ENCODE measurements around the gene DMWD. TPM values are rescaled to one million over a fixed set of nuclear protein-coding genes. Genes with fewer than 3 reads are reported as not detected.

Gene DMWD, protein sequence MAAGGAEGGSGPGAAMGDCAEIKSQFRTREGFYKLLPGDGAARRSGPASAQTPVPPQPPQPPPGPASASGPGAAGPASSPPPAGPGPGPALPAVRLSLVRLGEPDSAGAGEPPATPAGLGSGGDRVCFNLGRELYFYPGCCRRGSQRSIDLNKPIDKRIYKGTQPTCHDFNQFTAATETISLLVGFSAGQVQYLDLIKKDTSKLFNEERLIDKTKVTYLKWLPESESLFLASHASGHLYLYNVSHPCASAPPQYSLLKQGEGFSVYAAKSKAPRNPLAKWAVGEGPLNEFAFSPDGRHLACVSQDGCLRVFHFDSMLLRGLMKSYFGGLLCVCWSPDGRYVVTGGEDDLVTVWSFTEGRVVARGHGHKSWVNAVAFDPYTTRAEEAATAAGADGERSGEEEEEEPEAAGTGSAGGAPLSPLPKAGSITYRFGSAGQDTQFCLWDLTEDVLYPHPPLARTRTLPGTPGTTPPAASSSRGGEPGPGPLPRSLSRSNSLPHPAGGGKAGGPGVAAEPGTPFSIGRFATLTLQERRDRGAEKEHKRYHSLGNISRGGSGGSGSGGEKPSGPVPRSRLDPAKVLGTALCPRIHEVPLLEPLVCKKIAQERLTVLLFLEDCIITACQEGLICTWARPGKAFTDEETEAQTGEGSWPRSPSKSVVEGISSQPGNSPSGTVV
- 8.3 TPM for total RNA-seq

DNA sequence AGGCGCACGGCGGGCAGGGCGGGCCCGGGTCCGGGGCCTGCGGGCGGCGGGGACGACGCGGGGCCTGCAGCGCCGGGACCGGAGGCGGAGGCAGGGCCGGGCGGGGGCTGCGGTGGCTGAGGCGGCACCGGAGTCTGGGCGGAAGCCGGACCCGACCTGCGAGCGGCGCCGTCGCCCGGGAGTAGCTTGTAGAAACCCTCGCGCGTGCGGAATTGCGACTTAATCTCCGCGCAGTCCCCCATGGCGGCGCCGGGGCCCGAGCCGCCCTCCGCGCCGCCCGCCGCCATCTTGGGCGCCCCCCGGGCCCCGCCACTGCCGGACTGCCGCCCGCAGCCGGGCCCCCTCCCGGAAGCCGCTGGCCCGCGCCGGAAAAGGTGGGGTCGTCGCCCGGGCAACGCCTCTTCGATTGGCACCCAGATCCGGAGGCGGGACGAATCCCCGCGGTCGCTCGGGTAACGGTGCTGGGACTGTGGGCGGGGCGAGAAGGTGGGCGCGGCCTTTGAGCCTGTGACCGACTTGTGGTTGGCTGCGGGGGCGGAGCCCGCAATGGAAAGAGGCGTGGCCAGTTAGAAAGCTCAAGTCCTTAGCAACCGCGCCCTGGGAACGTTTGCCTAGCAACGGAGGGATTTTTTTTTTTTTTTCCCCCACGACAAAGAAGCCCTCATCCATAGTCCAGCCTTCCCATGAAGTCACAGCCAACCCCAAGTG lies at the start of gene DMWD:
Gene DMWD, minus strand, starts transcription at position 376 of the 708 bp plus-strand sequence. Its CDS starts 89 bp downstream, at position 287.
- DNase-seq (ENCODE audit: low read depth in 2 of 3, low spot score in 2 of 3) = peak; percentile 95 to 98 (median 97)

DNA sequence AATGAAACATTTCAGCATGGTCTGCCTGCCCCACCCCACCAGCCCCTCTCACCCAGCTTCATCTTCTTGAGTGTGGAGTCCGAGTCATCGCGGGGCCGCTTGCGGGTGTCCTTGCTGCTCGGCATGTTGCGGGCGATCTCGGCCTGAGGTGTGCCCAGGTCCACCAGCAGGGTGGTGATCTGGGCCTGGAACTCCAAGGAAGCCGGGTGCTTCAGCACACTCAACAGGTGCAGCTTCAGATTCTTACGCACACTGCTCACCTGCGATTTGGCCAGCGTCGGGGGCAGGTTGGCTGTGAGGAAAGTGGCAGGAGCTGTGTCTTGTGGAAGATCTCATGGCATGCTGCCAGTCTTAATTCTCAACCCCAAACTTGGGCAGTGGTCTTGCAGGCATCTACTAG lies 49.6 kb upstream of the DMWD start:
- DNase-seq (ENCODE audit: low read depth in 2 of 3, low spot score in 2 of 3) = no peak

DNA sequence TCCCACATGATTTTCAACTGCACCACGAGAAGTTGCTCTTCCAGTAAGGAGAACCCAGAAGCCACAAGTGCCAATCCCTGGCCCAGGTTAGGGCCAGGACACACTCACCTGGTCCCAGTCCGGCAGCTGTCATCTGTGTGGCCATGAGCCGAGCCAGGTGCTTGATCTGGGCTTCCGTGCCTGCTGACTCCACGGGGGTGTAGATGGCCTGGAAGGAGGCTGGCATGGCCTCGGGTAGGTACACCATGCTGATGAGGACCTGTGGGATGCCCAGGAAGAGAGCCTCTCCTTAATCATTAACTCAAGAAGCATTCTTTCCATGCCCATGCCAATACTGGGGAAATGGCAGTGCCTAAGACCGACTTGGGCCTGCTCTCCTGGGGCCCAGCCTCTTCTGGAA lies 42.3 kb upstream of the DMWD start:
- DNase-seq (ENCODE audit: low read depth in 2 of 3, low spot score in 2 of 3) = no peak

DNA sequence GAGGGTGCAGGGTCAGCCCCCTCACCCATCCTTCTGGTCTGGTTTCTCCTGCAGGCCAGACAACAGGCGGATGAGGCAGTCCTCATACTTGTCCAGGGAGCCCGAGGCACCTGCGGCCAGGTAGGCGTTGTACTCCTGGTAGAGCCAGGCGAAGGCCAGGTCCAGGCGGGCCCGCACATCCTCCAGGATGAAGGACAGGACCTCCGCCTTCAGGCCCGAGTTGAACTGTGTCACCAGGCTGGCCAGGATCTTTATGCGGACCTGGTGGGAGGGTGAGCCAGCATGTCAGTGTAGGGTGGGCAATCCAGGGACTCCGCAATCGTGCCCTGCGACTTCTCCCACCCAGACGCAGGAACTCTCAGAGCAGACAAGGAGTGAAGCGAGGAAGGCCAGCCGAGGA lies 36.3 kb upstream of the DMWD start:
- no peak for DNase-seq (ENCODE audit: low read depth in 2 of 3, low spot score in 2 of 3)

DNA sequence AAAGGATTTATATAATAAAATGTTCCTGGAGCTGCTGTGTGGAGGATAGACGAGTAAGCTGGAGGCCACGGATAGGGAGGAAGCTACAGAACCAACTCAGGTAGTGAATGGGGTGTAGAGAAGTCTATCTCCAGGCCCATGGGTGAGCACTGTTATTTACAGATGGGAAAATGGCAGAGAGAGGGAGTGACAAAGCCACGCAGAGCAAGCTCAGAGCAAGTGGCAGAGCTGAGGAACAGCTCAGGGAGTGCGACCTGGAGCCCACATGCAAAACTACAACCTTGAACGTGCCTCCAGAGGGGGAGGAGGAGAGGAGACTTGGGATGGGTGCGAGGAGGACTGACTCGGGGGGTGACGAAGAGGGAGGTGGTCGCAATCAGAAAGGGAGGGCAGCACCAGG lies 35.9 kb upstream of the DMWD start:
- DNase-seq (ENCODE audit: low read depth in 2 of 3, low spot score in 2 of 3) = no peak

GRCh38 chr19:45827459-45828093 lies 34.9 kb upstream of the DMWD start:
- DNase-seq (ENCODE audit: low read depth in 2 of 3, low spot score in 2 of 3) = no peak

DNA sequence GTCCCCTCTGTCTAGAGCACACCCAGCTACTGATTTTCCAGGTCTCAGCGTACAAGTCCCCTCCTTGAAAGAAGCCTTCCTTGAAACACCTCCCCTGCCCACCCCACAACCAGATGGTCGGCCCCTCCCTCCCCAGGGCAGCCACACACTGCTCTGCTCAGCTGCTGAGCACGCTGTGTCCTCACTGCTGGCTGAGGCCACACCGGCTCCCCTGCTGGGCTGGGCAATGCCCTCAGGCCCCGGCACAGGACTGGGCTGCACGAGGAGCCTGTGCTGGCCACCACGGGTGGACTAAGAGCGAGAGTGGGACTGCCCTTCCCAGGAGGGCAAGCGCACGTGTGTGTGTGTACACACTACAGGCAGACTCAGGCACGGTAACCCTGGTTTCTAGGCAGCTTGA lies 34.3 kb upstream of the DMWD start:
- no peak for DNase-seq (ENCODE audit: low read depth in 2 of 3, low spot score in 2 of 3)

DNA sequence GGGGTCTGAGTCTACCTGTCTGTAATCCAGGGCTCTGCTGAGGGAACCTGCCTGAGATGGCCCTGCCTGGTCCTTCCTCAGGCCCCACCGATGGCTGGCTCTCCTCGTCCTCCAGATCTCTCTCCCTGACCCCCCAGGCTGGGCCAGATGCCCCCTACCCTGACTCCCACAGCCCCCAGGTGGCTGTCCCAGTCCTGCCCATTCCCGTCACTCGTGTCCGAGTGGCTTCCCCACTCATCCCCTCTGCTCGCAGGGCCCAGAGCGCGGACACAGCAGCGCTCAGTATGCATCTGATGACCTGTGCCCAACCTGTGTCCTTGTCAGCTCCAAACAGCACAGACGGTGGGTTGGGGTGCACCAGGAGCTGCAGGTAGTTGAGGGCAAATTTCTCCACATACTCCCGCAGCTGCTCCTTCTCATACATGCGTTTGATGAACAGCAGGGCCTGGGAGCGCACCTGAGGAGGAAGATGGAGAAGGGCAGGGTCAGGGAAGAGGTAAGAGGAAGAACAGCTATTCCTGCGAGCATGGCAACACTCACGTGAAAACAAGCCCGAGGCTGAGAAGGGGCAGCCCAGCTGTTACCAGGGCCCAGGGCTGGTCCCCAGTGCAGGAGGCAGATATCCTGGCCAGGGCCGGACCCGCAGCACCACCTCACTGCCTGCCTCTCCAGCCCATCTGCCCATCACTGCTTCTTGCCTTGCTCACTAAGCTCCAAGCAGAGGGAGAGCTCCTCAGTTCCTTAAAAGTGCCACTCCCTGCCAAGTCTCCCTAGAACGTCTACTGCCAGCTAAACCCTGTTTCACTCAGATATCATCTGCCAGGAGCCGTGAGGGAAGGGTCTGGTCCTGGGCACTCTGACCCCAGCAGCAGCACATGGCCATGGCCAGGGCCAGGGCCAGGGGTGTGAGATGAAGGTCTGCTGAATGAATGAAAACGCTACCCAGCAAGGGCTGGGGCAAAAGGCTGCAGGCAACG lies 33.6 kb upstream of the DMWD start:
- DNase-seq (ENCODE audit: low read depth in 2 of 3, low spot score in 2 of 3) = no peak

DNA sequence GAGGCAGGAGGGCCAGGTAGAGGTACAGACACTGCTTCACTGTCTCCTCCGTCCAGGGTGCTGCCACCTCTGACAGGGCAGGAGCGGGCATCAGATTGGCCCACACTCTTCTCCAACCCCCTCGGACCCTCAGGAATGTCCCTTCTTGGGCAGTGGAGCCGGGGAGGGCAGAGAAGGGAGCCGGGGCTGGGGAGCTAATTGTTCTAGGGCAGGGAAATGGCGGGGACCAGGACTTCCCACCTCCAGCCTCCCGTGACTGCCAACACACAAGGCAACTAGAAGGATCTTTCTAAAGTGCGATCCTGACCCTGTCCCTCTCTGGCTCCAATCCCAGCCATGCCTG lies 32.6 kb upstream of the DMWD start:
- no peak for DNase-seq (ENCODE audit: low read depth in 2 of 3, low spot score in 2 of 3)

GRCh38 chr19:45824531-45825262 lies 32.1 kb upstream of the DMWD start:
- no peak for DNase-seq (ENCODE audit: low read depth in 2 of 3, low spot score in 2 of 3)

- no peak for DNase-seq (ENCODE audit: low read depth in 2 of 3, low spot score in 2 of 3)
Measured at GRCh38 chr19:45824041-45824471, 31.4 kb upstream of the DMWD start.

DNA sequence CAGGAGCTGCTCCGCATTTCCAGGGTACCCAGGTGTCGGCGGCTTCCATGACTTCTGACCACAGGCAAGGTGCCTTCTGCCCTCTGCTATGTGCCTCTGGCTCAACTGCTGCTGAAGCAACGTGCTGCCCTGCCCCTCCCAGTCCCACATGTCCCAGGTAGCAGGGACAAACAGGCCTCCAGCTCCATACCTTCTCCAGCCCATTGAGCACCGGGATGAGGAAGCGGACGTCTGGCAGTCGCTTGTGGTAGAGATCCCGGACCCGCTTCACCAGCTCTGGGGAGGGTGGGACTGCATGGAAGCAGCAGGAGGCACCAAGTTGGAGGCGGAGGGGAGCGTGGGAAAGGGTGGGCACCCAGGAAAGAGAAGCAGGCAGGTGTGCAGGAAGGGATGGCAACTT lies 30.5 kb upstream of the DMWD start:
- no peak for DNase-seq (ENCODE audit: low read depth in 2 of 3, low spot score in 2 of 3)

GRCh38 chr19:45822716-45823115 lies 30.1 kb upstream of the DMWD start:
- DNase-seq (ENCODE audit: low read depth in 2 of 3, low spot score in 2 of 3) = no peak

DNA sequence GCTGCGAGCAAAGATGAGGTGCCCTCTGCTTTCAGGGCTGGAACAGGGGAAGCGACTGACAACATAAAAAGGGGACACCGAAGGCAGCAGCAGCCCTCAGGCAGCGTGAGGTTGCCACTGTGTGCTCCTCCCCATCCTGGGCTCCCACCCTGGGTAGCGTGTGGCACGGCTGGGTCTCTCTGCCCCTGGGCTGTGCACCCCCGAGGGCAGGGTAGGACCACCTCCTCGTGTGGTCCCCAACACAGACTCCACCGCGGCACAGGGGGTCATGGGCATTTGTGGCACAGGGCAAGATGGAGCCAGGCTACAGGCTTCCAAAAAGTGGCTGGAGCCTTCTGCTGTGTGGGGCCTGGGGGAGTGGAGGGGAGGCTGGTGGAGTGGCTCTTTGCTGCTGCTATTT lies 28.9 kb upstream of the DMWD start:
- no peak for DNase-seq (ENCODE audit: low read depth in 2 of 3, low spot score in 2 of 3)

- DNase-seq (ENCODE audit: low read depth in 2 of 3, low spot score in 2 of 3) = no peak
Measured at GRCh38 chr19:45821103-45821521, 28.5 kb upstream of the DMWD start.

DNA sequence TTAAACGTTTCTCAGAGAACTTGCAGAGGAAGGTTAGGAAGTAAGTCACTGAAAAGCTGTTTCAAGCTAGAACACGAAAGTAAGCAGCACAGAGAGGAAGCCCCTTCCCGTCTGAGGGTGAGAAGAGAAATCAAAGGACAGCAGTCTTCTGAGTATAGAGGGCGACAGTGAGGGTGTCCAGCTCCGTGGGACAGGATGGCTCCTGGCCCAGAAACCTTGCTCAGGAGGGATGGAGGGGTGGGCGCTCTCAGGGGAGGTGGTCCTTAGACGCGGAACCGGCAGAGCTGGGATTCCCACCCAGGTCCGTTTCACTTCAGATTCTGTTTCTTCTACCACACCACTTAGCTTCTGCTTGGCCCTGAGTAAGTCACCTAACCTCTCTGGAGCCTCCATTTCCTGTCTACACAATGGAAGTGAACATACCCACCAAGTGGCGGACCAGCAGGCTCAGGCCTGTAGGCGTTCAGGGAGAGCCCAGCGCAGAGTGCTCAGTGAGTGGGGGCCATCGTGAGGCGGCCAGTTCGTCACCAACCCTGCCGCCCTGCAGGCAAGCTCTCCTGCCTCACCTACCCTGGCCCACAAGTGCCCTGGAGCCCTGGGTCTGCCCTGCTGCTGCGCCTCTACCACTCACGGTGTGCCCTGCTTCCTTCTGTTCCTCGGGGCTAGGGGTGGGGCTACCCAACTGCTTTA lies 27.9 kb upstream of the DMWD start:
- DNase-seq (ENCODE audit: low read depth in 2 of 3, low spot score in 2 of 3) = no peak

DNA sequence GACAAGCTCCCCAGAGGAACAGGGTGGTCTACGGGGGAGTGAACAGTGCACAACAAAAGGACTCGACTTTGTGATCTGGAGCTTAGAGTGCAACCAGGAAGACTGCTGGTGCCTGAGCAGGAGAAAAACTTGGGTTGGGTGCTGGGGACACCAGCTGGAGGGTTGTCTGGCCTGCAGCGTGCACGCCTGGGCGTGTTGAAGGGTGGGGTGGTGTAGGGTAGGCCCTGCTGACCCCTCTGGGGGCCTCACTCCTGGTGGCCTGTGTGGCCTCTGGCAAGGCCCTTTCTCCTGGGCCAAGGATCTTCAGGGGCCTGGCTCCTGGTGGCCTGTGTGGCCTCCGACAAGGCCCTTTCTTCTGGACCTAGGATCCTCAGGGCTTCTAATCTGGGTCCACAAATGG lies 27.1 kb upstream of the DMWD start:
- DNase-seq (ENCODE audit: low read depth in 2 of 3, low spot score in 2 of 3) = no peak

DNA sequence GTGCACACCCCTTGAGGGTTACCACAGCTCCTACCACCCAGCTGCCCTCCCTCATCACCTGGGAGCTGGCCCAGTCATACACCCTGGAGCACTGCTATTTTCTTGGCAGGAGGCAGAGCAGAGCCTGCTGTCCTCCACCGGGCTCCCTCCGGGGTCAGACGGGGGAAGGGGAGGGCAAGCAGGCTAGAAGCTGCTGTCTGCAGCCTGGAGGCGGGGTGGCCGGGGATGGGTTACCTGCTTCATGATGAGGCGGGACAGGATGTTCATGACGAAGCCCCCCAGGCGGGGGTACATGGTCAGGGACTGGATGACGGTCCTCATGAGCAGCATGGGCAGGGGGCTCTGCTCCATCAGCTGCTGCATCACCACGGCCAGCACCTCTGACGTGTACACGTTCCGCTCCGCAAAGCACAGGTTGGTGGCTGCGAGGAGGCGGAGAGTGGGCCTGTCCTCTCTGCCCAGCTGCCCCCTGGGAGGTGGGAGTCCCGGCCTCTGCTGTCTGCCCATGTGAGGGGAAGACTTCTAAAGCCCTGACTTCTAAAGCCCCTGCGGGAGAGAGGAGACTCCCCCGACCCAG lies 25.2 kb upstream of the DMWD start:
- DNase-seq (ENCODE audit: low read depth in 2 of 3, low spot score in 2 of 3) = no peak

Data from hematopoietic multipotent progenitor cell (in vitro differentiated cells).